Measurements from ENCODE around the gene SLC7A1. TPM values are rescaled to one million over a fixed set of nuclear protein-coding genes. Genes with fewer than 3 reads are reported as not detected.

The SLC7A1 gene
- total and polyA plus RNA-seq, 2 experiments from 2014 or later, result 23.0 to 74.7 TPM

DNA sequence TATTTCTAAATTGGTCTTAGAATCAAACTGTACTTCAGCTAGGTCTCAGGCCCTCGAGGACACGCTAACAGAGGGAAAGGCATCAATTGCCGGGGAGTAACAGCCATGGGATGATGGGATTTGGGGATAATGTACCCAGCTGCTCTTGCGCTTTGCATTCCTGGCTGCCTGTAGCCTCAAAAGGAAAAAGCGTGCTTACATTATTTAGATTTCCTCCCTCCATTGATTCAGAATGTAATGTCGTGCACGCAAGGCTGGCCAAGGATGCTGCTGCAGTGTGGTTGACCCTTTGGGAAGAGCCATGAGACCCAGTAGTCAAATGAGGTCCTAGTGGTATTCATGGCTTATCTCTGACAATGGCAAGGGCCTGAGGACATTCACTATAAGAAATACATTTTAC, 95.1 kb downstream of the SLC7A1 start:
- no peaks in the 10 kb centered on the region for H3K36me3 Mint-ChIP-seq (ENCODE audit: low read depth)

More for the DNA sequence above, 95.1 kb downstream of the SLC7A1 start:
- ATAC-seq (no peak), DNase-seq (ENCODE audit: low spot score) (no peak)
- H3K4me3 Mint-ChIP-seq, result no peak overlapping the region
- no peaks in the 10 kb centered on the region for H3K9me3 Mint-ChIP-seq
- H3K4me2 ChIP-seq, result no peak overlapping the region
- no peaks in the 10 kb centered on the region for H3K9me2 ChIP-seq (ENCODE audit: insufficient read depth)
- TF ChIP-seq NANOG (IDR thresholded peaks at IDR 0.05; ENCODE audit: borderline replicate concordance) (no peak), EZH2phosphoT487 (IDR thresholded peaks at IDR 0.05; ENCODE audit: unreplicated experiment) (no peak), ZNF114 (CRISPR knock-in tag; IDR thresholded peaks at IDR 0.05) (no peak), POLR2AphosphoS5 (IDR thresholded peaks at IDR 0.05; ENCODE audit: low read depth) (no peak), JUNB (IDR thresholded peaks at IDR 0.05; ENCODE audit: unreplicated experiment) (no peak), CREB1 (CRISPR knock-in tag; IDR thresholded peaks at IDR 0.05; ENCODE audit: low read depth) (no peak), ZNF331 (CRISPR knock-in tag; IDR thresholded peaks at IDR 0.05; ENCODE audit: low read depth) (no peak), STAT1 (IDR thresholded peaks at IDR 0.05; ENCODE audit: unreplicated experiment) (no peak), EZH2 (IDR thresholded peaks at IDR 0.05; ENCODE audit: low read depth, unreplicated experiment) (no peak)
- TF ChIP-seq, protein P1, sequence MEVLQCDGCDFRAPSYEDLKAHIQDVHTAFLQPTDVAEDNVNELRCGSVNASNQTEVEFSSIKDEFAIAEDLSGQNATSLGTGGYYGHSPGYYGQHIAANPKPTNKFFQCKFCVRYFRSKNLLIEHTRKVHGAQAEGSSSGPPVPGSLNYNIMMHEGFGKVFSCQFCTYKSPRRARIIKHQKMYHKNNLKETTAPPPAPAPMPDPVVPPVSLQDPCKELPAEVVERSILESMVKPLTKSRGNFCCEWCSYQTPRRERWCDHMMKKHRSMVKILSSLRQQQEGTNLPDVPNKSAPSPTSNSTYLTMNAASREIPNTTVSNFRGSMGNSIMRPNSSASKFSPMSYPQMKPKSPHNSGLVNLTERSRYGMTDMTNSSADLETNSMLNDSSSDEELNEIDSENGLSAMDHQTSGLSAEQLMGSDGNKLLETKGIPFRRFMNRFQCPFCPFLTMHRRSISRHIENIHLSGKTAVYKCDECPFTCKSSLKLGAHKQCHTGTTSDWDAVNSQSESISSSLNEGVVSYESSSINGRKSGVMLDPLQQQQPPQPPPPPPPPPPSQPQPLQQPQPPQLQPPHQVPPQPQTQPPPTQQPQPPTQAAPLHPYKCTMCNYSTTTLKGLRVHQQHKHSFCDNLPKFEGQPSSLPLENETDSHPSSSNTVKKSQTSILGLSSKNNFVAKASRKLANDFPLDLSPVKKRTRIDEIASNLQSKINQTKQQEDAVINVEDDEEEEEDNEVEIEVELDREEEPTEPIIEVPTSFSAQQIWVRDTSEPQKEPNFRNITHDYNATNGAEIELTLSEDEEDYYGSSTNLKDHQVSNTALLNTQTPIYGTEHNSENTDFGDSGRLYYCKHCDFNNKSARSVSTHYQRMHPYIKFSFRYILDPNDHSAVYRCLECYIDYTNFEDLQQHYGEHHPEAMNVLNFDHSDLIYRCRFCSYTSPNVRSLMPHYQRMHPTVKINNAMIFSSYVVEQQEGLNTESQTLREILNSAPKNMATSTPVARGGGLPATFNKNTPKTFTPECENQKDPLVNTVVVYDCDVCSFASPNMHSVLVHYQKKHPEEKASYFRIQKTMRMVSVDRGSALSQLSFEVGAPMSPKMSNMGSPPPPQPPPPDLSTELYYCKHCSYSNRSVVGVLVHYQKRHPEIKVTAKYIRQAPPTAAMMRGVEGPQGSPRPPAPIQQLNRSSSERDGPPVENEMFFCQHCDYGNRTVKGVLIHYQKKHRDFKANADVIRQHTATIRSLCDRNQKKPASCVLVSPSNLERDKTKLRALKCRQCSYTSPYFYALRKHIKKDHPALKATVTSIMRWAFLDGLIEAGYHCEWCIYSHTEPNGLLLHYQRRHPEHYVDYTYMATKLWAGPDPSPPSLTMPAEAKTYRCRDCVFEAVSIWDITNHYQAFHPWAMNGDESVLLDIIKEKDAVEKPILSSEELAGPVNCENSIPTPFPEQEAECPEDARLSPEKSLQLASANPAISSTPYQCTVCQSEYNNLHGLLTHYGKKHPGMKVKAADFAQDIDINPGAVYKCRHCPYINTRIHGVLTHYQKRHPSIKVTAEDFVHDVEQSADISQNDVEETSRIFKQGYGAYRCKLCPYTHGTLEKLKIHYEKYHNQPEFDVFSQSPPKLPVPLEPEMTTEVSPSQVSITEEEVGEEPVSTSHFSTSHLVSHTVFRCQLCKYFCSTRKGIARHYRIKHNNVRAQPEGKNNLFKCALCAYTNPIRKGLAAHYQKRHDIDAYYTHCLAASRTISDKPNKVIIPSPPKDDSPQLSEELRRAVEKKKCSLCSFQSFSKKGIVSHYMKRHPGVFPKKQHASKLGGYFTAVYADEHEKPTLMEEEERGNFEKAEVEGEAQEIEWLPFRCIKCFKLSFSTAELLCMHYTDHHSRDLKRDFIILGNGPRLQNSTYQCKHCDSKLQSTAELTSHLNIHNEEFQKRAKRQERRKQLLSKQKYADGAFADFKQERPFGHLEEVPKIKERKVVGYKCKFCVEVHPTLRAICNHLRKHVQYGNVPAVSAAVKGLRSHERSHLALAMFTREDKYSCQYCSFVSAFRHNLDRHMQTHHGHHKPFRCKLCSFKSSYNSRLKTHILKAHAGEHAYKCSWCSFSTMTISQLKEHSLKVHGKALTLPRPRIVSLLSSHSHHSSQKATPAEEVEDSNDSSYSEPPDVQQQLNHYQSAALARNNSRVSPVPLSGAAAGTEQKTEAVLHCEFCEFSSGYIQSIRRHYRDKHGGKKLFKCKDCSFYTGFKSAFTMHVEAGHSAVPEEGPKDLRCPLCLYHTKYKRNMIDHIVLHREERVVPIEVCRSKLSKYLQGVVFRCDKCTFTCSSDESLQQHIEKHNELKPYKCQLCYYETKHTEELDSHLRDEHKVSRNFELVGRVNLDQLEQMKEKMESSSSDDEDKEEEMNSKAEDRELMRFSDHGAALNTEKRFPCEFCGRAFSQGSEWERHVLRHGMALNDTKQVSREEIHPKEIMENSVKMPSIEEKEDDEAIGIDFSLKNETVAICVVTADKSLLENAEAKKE (CRISPR knock-in tag; IDR thresholded peaks at IDR 0.05), result no peak
- TF ChIP-seq, protein P2, sequence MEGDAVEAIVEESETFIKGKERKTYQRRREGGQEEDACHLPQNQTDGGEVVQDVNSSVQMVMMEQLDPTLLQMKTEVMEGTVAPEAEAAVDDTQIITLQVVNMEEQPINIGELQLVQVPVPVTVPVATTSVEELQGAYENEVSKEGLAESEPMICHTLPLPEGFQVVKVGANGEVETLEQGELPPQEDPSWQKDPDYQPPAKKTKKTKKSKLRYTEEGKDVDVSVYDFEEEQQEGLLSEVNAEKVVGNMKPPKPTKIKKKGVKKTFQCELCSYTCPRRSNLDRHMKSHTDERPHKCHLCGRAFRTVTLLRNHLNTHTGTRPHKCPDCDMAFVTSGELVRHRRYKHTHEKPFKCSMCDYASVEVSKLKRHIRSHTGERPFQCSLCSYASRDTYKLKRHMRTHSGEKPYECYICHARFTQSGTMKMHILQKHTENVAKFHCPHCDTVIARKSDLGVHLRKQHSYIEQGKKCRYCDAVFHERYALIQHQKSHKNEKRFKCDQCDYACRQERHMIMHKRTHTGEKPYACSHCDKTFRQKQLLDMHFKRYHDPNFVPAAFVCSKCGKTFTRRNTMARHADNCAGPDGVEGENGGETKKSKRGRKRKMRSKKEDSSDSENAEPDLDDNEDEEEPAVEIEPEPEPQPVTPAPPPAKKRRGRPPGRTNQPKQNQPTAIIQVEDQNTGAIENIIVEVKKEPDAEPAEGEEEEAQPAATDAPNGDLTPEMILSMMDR (conservative IDR thresholded peaks at IDR 0.05; ENCODE audit: low read depth in 2 of 2), result no peak
- TF ChIP-seq, protein P3, sequence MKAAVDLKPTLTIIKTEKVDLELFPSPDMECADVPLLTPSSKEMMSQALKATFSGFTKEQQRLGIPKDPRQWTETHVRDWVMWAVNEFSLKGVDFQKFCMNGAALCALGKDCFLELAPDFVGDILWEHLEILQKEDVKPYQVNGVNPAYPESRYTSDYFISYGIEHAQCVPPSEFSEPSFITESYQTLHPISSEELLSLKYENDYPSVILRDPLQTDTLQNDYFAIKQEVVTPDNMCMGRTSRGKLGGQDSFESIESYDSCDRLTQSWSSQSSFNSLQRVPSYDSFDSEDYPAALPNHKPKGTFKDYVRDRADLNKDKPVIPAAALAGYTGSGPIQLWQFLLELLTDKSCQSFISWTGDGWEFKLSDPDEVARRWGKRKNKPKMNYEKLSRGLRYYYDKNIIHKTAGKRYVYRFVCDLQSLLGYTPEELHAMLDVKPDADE (IDR thresholded peaks at IDR 0.05), result no peak
- TF ChIP-seq, protein P4, sequence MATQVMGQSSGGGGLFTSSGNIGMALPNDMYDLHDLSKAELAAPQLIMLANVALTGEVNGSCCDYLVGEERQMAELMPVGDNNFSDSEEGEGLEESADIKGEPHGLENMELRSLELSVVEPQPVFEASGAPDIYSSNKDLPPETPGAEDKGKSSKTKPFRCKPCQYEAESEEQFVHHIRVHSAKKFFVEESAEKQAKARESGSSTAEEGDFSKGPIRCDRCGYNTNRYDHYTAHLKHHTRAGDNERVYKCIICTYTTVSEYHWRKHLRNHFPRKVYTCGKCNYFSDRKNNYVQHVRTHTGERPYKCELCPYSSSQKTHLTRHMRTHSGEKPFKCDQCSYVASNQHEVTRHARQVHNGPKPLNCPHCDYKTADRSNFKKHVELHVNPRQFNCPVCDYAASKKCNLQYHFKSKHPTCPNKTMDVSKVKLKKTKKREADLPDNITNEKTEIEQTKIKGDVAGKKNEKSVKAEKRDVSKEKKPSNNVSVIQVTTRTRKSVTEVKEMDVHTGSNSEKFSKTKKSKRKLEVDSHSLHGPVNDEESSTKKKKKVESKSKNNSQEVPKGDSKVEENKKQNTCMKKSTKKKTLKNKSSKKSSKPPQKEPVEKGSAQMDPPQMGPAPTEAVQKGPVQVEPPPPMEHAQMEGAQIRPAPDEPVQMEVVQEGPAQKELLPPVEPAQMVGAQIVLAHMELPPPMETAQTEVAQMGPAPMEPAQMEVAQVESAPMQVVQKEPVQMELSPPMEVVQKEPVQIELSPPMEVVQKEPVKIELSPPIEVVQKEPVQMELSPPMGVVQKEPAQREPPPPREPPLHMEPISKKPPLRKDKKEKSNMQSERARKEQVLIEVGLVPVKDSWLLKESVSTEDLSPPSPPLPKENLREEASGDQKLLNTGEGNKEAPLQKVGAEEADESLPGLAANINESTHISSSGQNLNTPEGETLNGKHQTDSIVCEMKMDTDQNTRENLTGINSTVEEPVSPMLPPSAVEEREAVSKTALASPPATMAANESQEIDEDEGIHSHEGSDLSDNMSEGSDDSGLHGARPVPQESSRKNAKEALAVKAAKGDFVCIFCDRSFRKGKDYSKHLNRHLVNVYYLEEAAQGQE (IDR thresholded peaks at IDR 0.05; ENCODE audit: unreplicated experiment), result no peak
- H4K20me1 ChIP-seq (replicated peaks; ENCODE audit: insufficient read depth), result no peaks in the 10 kb centered on the region
- H3K4me3 ChIP-seq, result no peak overlapping the region
- H3K27ac Mint-ChIP-seq, result no peak overlapping the region
- H3K36me3 ChIP-seq (ENCODE audit: insufficient read depth), result no peaks in the 10 kb centered on the region
- no peaks in the 10 kb centered on the region for H3K79me2 ChIP-seq (replicated peaks; ENCODE audit: insufficient read depth)
- no peak overlapping the region for H2AFZ ChIP-seq
- H3K27ac ChIP-seq (ENCODE audit: low read depth), result no peak overlapping the region
- no peaks in the 10 kb centered on the region for H3F3A ChIP-seq (replicated peaks; ENCODE audit: low read depth)
- no peaks in the 10 kb centered on the region for H3K27me3 ChIP-seq (ENCODE audit: insufficient read depth)
- peaks cover 15% of the 10 kb centered on the region for H3K4me1 Mint-ChIP-seq
- H3K4me1 ChIP-seq (ENCODE audit: insufficient read depth), result no peaks in the 10 kb centered on the region
- H3K27me3 Mint-ChIP-seq (ENCODE audit: insufficient read depth, low read depth, poor library complexity), result peaks cover 8% of the 10 kb centered on the region
